AG08395 (cell line): ENCODE measurements around the gene ACOT7.
A peak's percentile ranks its signal among the peaks of the same experiment; 100 is the strongest.

ENCODE experiments used
- DNase-seq: peaks from one replicate; pipeline ENCODE4 v3.0.0; 2012; ENCODE audit warnings: mixed read lengths, low spot score

Gene ACOT7

DNA sequence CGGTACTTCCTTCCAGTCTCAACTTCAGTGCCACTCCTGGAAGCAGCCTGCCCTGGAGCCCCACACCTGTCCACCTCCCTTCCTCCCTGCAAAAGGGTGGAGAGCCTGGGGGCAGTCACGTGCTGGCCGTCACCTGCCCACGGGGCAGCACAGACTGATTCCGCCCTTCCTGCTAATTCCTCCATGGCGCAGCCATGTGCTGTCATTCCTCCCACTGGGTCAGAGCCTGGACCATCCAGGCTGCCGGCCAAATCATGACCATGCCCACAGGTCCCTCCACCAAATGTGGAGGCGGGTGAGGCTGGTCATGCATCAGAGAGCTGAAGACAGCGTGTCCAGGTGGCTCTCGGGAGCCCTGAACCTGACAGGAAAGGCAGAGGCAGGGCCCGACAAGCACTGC is 108.2 kb downstream of the ACOT7 start:
- DNase-seq: no peak

DNA sequence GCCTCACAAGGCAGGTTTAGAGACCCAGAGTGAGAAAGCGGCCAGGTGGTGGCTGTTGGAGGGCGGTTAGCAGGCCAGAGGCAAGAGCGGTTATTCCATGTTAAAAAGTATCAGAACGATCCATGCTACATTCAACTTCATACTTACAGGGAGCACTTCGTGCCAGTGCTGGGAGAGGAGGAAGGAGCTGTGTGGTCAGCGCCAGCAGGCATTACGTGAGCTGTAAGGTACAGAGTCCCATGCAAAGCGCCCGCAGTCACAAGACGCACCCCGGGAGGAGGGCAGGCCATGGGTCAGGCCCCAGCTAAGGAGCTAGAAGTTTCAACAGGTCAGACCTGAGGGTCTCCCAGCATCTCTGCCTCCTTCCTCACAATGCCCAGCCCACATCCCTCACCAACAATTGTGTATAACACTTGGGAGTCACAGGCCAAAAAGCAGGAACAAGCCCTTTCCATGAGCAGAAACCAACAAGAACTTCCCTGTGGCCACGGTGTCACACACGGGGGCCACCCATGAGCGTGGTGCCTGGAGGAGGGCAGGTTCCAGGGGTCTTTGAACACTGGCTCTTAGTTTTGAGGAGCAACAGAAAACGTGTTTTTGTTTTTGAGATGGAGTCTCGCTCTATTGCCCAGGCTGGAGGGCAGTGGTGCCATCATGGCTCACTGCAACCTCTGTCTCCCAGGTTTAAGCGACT is 110.8 kb downstream of the ACOT7 start:
- DNase-seq: no peak

DNA sequence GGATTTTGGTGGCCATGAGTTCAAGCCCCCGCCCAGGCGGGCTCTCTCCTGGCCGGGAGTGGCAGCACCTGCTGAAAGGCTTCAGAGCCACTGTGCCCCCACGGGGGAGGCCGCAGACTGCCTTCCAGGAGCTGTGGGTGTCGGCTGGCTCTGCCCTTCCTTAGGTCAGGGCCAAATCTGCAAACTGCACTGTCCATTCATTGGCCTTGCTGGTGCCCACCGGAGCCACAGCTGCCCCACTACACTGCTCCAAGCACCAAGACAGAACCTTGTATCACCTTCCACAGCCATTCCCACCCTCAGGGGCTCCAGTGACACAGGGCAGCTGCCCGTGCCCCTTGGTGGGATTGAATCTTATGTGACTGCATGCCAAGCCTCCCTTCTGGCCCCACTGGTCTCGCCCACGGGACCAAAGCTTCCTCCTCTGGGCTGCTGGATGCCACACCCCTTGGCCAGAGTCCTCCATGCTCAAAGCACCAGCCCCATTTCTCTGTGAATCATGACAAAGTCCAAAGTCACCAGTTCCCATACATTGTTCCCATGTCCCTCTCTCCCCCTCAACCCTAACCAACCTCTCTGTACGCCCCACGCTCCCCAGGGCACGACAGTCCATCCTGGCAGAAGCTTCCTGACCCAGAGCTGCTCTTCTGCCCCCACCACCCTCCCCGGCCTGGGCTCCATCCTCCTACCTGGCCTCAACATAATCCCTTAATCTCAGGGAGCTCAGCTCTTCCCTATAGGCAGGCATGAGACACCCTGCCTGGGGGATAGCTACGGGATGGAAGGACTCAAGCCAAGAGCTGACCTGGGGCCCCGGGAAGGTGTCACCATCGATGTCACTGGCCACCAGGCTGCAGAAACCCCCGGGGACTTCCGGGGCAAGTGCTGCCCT is 111.8 kb downstream of the ACOT7 start:
- no peak for DNase-seq

DNA sequence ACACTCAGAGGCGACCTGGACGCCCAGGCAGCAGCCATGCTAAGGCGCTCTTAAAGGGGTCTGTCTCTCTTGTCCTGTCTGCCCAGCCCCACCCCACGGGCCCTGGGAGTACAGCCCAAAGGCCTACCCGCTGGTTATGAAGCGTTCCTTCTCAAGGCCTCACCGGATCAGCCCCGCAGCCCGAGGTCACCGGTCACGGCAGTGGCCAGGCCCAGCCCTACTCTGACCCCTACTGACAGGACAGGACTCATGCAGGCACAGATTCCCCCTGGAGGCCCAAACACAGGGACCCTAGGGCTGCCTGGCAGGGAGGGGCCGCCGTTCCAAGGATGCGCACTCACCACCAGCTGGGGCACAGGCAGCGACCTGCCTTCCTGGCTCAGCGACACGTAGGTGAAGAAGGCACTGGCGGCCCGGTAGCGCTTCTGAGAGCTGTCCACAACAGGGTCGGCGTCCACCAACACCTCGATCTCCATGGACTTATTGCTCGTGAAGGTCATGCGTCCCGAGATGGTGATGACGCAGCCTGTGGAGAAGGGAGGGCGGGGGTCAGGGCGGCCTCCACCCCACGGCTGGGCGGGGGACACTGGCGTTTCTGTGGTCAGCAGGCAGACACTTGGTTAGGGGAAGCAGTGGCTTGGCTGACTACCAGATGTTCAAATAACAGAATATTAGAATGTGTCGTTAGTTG is 112.7 kb downstream of the ACOT7 start:
- peak; percentile 49 for DNase-seq

DNA sequence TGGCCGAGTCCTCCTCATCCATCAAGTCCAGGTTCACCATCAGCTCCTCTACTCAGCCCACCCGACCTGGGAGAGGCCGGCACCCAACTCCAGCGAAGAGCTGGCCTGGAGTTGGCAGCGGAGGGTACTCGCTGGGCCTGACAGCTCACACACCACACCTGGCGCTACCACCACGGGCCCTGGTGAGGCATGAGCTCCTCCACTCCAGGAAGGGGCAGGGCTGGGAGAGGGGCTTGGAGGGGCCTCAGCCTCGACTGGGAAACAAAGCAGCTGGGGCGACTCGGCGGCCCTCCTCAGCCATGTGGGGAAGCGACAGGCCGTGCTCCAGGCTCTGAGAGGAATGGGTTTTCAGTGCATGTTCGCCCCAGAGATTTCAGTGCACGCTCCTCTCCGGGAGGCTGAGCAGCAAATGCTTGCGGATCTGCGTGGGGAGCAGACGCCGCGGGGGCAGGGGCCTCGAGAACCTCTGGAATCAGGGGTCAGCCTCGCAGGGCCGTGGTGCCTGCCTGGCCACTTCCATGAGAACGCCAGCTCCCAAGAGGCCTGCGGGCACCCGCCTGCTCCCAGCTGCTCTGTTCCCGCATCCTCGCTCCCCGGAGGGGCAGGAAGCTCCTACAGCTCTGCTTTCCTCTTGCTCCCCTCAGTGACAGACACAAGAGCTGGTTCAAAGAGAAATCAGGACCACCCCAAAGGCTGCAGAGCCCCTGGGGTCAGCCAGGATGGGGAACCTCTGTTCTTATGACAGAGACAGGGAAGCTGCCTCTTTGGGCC is 113.8 kb downstream of the ACOT7 start:
- DNase-seq: no peak

DNA sequence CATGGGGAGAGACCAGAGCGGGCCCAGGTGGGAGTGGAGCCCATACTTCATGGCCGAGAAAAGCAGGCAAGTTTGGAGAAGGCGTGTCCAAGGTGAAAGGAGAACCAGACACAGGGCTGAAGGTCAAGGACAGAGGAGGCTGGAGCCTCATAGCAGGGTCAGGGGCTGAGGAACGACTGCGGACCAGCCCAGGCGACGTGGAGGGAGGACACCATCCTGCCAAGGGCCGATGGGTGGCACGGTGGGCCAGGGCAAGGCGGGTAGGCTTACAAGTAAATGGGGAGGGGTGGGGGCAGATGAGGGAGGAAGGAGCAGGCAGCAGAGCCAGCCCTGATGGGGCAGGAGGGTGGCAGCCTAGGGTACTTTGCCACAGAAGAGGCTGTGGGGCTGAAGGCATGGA is 114.5 kb downstream of the ACOT7 start:
- DNase-seq: no peak

DNA sequence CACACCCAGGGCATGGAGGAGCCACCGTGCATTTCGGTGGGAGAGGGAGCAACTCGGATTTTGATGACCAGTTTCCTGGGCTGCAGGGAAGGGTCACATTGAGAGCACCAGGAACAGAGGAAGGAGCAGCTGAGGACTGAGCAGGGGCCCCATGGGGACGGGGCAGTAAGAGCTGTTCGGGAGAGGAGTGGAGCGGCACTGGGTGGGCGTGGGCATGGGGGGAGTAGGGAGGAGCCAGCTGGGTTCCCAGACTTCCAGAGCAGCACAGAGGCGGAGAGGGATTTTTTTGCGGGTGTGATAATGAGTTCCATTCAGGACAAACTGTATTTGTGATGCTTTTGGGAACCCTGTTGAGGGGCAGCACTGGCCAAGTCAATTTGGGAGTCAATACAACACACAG is 115.3 kb downstream of the ACOT7 start:
- DNase-seq: no peak

DNA sequence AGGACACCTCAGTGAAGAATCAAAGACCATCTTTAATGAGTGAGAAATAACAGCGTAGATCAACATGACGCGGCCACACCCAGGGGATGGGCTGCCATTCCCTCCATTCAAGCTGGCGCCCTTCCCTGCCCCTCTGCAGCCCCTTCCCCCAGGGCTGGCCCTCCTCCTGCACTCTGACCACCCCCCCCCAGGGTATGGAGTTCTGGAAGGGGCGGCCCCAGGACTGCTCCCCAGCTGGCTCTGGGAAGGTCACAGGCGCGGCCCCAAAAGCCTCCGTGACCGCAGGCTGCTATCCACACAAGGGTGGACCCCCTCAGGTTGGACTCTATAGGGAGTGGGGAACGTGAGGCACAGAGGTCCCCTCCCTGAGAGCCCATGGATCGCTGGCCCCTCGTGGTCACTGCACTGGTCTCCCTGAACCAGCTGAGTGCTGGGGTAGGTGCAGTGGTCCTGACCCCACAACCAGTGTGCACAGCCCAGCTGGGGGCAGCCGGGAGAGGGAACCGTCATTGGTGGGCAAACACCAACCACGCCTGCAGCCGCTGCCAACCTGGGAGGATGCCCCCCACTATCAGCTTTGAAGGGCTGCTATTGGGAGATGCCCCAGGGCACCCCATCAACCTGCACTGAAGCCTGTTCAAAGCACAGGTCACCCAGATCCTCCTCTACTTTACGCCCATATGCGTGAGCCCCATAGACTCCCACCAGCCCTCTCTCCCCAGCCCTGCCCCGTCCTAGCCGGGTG is 116.6 kb downstream of the ACOT7 start:
- no peak for DNase-seq

DNA sequence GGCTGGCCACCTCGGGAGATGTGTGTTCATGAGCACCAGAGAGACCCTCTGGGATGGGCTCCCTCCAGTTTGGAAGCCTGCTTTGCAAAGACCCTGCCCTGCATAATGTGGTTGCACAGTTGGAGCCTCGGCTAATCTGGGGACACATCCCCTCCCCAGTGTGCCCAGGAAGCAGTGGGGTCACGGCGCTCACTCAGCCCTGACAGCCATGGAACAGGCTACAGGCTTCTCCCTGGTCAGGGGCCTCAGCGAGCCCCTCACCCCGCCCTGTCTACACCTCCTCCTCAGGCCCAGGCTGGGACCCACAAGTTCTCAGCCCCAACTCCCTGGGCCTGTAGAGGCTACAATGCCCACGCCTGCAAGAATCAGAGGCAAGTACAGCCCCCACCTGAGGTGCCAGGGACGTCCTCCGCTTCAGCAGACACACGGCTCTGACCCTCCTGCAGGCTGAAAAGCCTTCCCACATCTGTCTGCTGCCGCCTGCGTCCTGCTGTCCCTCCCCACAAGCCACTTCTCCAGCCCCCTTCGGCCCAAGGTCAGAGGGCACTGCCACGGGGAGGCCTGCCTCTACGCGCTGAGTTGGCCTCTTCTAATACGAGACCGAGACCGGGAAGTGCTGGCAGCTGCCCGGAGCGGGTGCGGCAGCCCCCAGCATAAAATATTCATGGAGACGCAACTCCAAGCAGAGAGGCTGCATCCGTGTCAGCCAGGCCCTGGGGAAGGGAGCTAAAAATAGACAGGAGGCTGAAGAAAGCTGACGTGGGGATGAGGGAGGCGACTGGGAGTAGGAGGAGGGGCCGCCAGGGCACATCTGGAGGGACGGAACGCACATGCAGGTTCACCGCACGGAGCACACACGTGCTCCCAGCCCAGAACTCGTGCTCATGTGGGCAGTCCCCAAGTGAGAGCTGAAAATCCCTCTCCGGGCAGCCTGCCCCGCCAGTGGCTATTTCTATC is 117.5 kb downstream of the ACOT7 start:
- peak; percentile 91 for DNase-seq

DNA sequence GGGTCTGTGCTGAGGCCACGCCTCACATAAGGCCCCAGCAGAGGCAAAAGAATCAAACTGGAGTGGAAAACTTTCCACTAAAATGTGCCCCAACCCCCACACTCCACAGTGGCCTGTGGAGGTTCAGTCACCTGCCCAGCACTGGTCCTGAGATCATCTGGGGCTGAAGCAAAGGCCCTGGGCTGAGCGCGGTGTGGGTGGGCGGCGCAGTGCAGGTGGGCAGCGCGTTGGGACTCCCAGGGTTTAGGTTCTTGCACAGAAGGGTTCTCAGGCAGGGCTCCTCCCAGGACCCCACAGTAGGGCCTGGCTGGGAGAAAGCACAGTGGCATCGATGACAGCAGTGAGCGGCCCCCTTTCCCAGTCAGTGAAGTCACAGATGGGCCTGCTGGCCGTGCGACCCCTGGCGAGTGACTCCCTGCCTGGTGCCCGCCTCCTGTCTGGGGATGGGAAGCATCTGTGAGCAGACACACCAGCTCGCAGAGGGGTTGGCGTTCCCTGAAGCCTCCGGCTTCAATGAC is 118.9 kb downstream of the ACOT7 start:
- no peak for DNase-seq

DNA sequence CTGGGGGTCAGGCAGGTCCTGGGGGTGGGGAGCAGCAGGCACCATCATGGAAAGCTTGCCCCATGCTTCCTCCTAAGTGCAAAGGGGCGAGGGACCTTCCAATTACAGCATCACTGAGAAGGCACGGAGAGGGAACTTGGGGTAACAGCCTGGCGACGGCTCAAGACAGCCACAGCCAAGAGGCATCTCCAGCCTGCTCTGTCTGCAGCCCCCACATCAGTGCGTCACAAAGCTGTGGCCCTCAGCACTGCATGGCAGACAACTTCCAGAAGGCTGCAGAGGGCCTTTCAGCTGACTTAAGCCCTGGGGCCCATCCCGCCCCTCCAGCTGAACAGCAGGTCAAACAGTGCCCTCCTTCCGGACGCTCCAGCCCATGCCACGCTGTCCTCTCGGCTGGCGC is 119.5 kb downstream of the ACOT7 start:
- no peak for DNase-seq

DNA sequence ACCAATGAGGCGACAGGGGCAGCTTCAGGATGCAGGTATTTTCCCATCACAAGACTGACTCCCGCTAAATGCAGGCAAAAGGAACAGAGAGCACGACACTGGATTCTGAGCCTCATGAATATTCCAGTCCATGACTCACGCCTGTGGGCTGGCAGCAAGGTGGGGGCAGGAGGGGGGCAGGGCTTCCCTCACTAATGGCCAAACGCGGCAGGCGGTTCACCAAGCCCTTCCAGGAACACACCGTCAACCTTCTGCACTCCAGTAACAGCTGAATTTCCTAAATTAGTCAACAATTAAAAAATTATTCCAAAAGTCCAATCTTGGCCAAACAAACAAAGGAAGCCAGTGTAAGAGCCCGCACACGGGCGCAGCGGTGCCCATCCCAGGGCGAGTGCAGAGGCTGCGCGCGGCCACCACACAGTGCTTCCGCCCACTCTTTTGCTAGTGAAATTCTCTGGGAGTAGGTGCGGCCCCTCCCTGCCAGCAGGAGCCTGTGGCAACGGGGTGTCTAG is 120.1 kb downstream of the ACOT7 start:
- DNase-seq: peak; percentile 72

DNA sequence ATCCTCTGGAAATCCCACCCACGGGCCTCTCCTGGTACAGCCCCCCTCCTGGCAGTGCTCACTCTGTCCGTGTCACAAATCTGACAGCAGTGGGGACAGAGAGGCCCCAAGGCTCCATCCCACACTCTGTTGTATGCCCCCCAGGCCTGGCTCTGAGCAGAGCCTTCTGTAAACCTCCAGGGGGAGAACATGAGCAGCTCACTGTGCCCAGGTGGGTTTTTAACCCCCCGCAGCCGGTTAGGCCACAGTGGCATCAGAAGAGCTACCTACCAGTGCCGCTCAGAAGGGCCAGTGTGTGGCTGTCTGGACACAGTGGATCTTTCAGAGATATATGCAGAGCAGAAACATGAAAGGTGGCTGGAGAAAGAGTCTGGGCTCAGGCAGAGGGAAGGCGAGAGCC is 120.7 kb downstream of the ACOT7 start:
- no peak for DNase-seq

DNA sequence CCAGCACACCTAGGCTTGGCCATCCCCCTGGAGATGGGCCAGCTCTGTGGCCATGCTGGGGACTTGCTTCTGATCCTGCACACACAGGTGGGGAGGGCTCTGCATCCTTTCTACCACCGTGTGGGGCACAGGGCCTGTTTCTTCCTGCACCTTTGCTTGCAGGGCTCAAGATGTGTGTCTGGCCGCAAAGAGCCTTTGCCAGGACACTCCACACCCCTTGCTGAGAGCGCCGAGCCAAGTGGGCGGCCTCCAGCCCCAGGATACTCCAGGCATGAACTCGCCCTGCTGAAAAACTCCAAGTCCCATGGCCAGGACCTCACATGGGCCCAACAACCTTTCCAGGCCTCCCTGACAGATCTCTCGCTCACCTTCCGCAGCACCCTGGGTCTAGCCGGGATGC is 121.1 kb downstream of the ACOT7 start:
- DNase-seq: no peak

DNA sequence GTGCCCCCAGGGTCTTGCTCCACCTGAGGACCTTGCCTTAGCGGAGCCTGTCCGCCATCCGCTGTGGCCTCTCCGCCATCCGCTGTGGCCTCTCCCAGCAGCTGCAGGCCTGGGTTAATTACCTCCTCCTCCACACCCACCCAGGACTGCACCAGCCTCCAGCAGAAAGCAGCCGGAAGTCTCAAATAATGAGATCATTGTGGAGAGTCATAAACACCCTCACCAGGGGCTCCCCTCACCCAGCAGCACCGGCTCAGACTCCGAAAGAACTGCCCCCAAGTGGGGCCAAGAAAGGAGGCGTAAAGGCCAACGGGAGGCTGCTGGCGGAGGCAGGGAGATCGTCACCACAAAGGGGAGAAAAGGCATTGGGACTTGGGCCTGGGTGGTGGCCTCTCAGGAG is 122.0 kb downstream of the ACOT7 start:
- DNase-seq: no peak

DNA sequence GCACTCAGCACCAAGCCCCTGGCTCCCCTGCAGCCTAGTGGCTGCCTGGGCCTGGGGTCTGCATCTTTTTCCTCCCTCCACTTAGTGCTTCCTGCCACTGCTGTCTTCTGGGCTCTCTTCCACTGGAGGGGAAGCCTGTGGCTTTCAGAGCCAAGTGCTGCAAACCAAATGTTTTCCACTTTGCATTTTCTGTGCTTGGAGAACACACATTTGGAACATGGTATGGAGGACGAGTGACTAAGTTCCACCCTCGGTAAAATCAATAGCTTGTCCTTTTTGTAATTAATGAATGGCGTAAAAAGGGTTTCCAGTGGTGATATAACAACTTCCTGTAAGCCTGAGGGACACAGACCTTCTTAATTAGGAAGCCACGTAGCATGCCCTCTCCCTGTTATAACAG is 122.6 kb downstream of the ACOT7 start:
- no peak for DNase-seq

DNA sequence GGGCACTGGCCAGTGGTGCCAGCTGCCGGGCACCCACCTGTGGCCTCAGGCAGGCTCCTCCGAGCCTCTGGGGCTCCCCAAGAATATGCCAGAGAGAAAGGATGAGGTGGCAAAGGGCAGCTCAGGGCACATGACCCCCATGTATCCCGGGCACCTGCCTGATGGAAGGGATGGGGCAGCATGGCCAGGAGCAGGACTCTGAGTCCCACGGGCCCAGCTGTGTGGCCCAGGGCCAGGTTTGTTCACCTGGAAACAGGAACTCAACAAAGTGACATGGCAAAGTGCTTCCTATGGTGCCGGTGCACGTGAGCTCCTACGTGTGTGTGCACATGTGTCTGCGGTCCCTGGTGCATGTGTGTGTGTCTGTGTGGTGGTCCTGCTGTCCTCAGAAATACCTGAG is 123.2 kb downstream of the ACOT7 start:
- no peak for DNase-seq

DNA sequence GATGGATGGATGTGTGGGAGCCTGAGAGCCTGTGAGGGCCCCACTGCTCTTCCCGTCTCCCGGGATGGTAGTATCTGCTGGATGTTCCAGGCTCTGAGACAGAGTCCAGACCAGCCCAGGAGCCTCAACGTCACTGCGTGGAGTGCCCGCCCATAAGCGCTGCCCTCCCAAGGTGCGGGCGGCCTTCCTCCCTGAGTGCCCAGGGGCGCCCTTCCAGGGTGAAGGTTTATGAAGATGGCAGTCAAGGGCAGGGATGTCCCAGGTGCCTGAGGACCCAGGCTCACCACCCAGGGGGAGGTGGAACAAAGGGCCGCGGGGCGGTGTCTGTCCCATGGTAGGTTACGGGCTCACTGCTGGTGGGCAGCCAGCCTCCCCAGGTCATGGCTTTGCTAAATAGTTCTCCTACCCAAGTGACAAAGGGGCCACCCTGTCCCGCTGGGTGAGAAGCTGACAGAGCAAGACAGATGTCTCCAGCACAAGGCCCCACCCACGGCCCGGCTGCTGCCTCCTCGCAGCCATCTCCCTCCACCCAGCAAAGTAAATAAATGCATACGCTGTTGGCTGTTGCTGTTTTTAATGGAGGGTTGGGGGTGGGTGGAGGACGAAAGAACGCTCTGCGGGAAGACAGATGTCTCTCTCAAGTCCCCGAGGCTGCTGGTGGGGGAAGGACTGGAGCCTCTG is 123.7 kb downstream of the ACOT7 start:
- no peak for DNase-seq

DNA sequence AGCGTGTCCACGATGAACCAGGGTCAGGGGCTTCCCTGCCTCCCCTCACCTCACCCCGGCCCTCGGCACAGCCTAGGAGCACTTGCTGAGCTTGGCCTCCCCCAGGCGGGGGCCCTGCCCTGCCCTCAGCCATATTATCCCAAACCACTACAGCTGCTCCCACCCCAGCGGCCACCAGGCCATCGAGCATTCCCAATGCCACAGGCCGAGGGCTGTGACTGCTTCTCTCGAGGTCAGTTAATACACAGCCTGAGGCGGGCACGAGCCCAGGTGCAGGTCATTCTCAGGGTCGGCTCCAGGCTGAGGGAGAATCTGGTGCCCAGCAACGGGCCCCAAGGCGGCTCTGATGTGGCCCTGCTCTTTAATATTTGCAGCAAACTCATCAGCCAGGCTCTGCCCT is 124.3 kb downstream of the ACOT7 start:
- no peak for DNase-seq
